ENCODE data around the gene ATG2A.

Gene ATG2A

DNA sequence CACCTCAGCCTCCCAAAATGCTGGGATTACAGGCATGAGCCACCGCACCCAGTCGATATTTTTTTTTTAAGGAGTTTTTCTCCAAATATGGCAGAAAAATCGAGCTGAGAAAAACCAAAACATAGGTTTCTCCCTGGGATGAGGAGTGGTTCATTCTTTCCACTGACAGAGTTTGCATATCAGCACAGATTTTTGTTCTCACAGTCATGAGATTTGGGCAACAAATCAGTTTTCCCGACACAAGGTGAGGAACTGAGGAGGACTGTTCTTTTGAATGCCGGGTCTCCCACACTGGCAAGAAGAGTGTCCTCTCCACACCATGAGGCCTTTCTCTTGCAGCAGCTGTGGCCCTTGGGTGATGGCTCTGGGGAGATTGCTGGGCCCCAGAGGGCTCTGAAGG is 34.8 kb downstream of the ATG2A start:
- no peaks in the 10 kb centered on the region for H3K36me3 ChIP-seq
- H3K9me3 ChIP-seq (ENCODE audit: severe bottlenecking), result no peaks in the 10 kb centered on the region
- H3K4me3 ChIP-seq (ENCODE audit: low read depth, low read length), result no peak overlapping the region
- no peak overlapping the region for H3K27ac ChIP-seq
- no peak for DNase-seq
- H3K27me3 ChIP-seq (ENCODE audit: insufficient read depth, low read depth, severe bottlenecking), result no peaks in the 10 kb centered on the region
- TF ChIP-seq, protein P1, sequence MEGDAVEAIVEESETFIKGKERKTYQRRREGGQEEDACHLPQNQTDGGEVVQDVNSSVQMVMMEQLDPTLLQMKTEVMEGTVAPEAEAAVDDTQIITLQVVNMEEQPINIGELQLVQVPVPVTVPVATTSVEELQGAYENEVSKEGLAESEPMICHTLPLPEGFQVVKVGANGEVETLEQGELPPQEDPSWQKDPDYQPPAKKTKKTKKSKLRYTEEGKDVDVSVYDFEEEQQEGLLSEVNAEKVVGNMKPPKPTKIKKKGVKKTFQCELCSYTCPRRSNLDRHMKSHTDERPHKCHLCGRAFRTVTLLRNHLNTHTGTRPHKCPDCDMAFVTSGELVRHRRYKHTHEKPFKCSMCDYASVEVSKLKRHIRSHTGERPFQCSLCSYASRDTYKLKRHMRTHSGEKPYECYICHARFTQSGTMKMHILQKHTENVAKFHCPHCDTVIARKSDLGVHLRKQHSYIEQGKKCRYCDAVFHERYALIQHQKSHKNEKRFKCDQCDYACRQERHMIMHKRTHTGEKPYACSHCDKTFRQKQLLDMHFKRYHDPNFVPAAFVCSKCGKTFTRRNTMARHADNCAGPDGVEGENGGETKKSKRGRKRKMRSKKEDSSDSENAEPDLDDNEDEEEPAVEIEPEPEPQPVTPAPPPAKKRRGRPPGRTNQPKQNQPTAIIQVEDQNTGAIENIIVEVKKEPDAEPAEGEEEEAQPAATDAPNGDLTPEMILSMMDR (IDR thresholded peaks at IDR 0.05; ENCODE audit: low read depth, low read length), result no peak

DNA sequence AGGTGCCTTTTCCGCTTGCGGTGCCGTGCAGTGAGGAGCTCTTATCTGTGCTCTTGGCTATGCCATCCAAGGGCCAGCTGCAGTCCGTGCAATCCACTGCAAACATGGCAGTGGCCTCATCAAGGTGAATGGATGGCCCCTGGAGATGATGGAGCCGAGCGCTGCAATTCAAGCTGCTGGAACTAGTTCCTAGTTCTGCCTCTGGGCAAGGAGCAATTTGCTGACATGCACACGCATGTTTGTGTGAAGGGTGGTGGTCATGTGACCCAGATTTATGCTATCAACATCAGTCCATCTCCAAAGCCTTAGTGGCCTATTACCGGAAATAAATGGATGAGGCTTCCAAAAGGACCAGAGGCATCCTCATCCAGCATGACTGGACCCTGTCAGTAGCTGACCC is 35.5 kb downstream of the ATG2A start:
- no peaks in the 10 kb centered on the region for H3K27me3 ChIP-seq (ENCODE audit: insufficient read depth, low read depth, severe bottlenecking)
- TF ChIP-seq, protein P1 (IDR thresholded peaks at IDR 0.05; ENCODE audit: low read depth, low read length), result no peak
- H3K27ac ChIP-seq, result no peak overlapping the region
- H3K36me3 ChIP-seq, result no peaks in the 10 kb centered on the region
- no peaks in the 10 kb centered on the region for H3K9me3 ChIP-seq (ENCODE audit: severe bottlenecking)
- H3K4me3 ChIP-seq (ENCODE audit: low read depth, low read length), result no peak overlapping the region
- DNase-seq, result no peak

DNA sequence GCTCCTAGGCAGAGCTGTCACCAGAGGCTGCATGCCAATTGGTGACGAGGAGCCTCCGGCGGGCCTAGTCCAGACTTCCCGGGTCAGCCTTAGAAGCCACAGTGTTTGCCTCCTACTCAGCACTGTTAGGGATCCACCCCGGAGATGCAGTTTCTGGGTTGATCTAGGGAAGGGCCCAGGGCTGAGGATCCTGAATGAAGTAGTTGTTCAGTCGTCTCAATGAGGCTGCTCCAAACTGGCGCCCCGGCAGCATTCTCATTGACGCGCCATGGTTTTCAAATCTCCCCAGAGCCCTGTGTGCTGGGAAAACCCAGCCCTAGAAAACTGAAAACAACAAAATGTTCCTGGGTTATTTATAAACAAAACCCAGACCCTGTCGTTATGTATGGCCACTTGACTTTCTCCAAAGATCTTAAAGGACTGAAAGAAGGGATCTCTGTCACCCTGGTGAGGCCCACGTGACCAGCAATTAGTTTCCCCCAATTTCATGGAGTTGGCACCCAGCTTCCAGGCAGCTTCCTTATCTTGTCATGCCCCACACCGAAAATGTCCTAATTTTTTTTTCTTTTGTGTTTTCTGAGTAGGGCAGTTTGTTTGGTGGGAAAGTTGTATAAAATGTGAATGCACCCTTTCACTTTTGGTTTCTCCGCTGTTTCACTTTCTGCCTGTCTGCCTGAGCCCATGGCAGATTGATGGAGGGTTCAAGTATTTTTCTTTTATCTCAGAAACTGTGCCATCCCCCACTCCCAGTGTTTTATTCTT is 36.6 kb downstream of the ATG2A start:
- Histone ChIP-seq H3K9me3 (ENCODE audit: severe bottlenecking) (no peaks in the 10 kb centered on the region), H3K4me3 (ENCODE audit: low read depth, low read length) (no peak overlapping the region), H3K36me3 (no peaks in the 10 kb centered on the region), H3K27me3 (ENCODE audit: insufficient read depth, low read depth, severe bottlenecking) (no peaks in the 10 kb centered on the region), H3K27ac (no peak overlapping the region)
- no peak for DNase-seq
- TF ChIP-seq, protein P1 (IDR thresholded peaks at IDR 0.05; ENCODE audit: low read depth, low read length), result no peak

DNA sequence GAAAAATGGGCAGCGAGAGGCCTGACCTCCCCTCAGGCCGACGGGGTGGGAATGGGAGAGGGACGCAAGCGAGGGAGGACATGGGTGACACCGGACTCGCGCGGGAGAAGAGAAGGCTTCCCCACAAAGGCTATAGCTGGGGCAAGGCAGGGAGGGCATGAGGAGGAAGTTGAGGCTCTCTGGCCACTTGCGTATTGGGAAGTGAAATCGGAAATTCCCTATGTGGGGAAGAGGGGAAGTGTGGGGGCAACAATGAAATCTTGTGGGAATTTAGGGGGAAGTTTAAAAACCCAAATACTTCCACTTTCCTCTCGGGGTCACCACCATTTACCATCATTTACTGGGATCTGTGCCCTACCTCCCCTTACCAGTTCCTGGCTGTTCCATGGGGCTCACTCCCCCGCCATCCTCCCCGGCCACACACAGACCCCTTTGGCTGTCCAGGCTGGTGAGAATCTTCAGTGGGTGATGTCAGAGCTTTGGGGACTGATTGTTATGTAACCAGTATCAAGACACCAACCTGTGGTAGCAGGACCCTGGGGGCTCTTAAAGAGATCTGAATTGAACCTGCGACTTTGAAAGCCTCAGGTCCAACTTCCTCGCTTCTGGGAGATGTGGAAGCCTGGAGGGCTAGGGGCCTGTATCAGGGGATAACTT is 37.6 kb downstream of the ATG2A start:
- Histone ChIP-seq H3K27ac (peak overlapping the region; percentile 74), H3K9me3 (ENCODE audit: severe bottlenecking) (no peaks in the 10 kb centered on the region), H3K4me3 (ENCODE audit: low read depth, low read length) (peak overlapping the region; percentile 64), H3K36me3 (peaks cover under 1% of the 10 kb centered on the region; the same call in 1 of the 2 replicates), H3K27me3 (ENCODE audit: insufficient read depth, low read depth, severe bottlenecking) (no peaks in the 10 kb centered on the region)
- TF ChIP-seq, protein P1 (IDR thresholded peaks at IDR 0.05; ENCODE audit: low read depth, low read length), result no peak
- no peak for DNase-seq

DNA sequence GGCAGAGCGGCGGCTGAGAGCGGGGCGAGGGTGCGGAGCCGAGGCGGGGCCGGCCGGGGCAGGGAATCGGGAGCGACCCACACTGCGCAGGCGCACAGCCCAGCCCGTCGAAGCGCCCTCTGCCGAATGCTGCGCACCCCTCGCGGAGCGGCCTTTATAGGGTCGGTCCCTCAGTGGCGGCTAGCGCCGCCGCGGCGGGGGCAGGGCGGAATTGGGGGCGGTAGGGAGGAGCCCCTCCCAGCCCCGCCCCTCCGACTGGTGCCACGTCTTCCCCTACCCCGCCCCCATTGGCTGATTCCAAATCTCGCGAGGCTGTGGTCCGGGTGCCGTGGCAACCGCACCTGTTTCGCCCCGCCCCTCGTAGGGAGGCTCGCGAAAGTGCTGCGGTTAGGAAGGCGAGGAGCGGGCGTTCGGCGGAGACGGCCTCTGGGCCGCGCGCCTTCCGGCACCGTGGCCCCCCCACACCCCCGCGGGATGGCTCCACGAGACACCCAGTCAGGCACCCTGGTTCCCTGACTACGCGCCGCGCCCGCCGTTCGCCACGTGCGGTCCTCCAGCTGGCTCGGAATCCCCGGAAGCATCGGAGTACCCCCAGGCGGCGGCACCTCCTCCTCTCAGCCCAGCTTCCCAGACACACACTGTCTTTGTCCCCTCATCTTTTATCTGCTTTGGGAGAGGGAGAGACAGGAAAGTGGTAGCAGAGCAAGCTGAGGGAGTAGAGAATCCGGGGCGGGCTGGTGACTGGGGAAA is 38.3 kb downstream of the ATG2A start, which contains the start of gene EHD1:
Gene EHD1, minus strand, starts transcription at position 128 of the 750 bp plus-strand sequence. CDS start 157 bp downstream, outside the sequence.
- TF ChIP-seq, protein P1 (IDR thresholded peaks at IDR 0.05; ENCODE audit: low read depth, low read length), result peak; percentile 79
- Histone ChIP-seq H3K36me3 (peaks cover 3% of the 10 kb centered on the region; the same call in 1 of the 2 replicates), H3K4me3 (ENCODE audit: low read depth, low read length) (peak within 1 kb of the TSS; percentile 66), H3K27me3 (ENCODE audit: insufficient read depth, low read depth, severe bottlenecking) (no peaks in the 10 kb centered on the region), H3K9me3 (ENCODE audit: severe bottlenecking) (no peaks in the 10 kb centered on the region), H3K27ac (peak within 1 kb of the TSS; percentile 74)
- peak; percentile 99 for DNase-seq
